Left ventricle myocardium superior (tissue), 1 donor: ENCODE data around the gene TRIP10. TPM values are rescaled to one million over a fixed set of nuclear protein-coding genes. Genes with fewer than 3 reads are reported as not detected.
"Not testable (repeated sequence)": the region's sequence is repeated elsewhere in the genome, so short reads cannot be mapped to it uniquely, and the experiment has no call there.

ENCODE experiments used
- ATAC-seq: fragments of 200-7000 bp; cut with Tn5 transposase; one replicate; pipeline ENCODE4 v1.9.1; 2020; ENCODE audit warnings: mild to moderate bottlenecking, moderate library complexity
- DNase-seq: peaks from one replicate; pipeline ENCODE4 v3.0.0-alpha.2; 2020
- intact Hi-C: fragments of 100-400 bp; cut with micrococcal nuclease; formaldehyde crosslinking; loops from one replicate; pipeline ENCODE4 v1.11.0; 2022
- total RNA-seq: library from RNA; stranded (reverse); fragmentation: NEBNext Ultra II Directional; extraction: Animal tissue kit (Norgen Biotek cat#: 25700); gene quantifications from one replicate; pipeline ENCODE4 v1.2.1, GENCODE V29; 2021
- donor health status: DM: no; HTN: yes; CAD: no; lungs with severe emphysema.

The TRIP10 gene
- total RNA-seq, 1 donor from 2014 or later: 151 TPM

DNA sequence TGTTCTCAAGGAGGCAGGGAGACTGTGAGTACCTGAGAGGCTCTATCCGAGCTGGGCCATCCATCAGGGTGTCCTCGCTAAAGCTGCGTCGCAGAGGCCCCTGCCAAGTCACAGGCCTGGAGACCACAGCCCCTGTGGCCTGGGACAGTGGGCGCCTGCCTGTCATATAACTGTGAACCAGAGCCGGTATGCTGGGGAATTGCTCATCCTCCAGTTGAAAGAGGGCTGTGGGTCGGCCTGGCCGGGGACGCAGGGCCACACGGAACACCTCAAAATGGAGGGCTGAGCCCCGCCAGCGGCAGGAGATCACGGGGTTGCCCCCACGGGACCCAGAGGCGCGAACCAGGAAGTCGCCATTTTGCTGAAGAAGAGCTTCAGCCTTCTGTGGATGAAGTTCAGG, 21.1 kb downstream of the TRIP10 start:
- no peak for DNase-seq
- ATAC-seq: no peak
- intact Hi-C loops: no loop called here

DNA sequence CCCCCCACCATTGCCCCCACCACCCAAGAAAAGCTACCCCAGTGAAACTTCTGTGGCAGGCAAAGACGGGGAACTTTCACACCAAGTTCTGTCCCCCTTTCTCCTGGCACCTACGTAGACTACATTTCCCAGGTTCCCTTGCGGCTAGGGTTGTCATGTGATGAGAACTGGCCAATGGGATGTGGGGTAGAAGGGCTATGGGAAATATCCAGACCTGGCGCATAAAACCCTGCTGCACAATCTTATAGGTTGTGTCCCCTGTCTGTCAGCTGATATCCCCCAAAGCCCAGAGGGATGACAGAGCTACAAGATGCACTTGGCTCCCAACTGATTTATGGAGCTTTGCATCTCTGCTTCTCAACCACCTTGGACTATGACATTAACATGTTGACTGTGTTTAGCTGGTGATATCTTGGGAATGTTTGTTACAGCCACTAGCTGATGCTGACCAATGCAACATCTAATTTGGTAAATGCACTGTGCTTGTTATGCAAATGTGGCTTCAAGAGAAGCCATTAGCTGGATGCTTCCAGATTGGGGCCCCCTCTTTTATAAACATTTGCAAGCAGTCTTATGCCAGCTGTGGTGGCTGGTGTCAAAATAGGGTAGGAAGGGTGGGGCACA, 21.7 kb downstream of the TRIP10 start:
- ATAC-seq (peak; percentile 23), DNase-seq (no peak)
- intact Hi-C loops: no loop called here

DNA sequence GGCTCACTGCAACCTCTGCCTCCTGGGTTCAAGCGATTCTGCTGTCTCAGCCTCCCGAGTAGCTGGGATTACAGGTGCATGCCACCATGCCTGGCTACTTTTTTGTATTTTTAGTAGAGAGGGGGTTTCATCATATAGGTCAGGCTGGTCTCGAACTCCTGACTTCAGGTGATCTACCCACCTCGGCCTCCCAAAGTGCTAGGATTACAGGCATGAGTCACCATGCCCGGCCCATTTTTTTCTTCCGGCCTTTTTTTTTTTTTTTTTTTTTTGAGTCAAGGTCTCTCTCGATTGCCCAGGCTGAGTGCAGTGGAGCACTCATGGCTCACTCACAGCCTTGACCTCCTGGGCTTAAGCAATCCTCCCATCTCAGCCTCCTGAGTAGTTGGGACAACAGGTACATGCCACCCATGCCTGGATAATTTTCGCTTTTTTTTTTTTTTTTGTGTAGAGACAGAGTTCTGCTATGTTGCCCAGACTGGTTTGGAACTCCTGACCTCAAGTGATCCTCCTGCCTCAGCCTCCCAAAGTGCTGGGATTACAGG, 22.8 kb downstream of the TRIP10 start:
- intact Hi-C loops, ATAC-seq, DNase-seq: not testable (repeated sequence)

DNA sequence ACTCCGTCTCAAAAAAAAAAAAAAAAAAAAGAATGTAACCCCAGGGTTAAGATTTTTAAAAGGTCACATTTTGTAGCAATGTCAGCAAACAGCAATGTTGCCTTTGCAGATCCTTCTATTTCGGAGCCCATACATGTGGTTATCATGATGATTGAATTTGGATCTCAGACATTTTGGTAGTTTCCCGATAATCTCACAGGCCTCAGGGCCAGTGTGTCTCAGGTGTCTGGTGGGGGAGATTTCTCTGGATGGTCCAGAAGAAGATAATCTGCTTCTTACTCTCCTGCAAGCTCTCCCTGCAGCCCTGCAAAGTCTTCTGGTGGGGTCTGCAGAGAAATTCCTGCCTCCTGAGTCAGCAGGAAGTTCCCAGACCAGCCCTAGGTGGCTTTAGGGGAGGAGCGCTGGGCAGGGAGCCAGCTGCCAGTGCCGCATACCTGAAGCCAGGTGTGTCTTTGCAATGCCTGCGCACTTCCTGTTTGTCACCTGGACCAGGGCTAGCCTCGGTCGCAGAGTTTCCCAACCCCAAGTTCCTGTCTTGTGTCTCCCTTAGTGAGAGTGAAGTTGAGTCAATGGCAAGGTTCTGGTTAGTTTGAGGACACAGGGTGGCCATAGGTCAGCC, 26.4 kb downstream of the TRIP10 start:
- no peak for DNase-seq
- intact Hi-C loops: no loop called here
- ATAC-seq: no peak

DNA sequence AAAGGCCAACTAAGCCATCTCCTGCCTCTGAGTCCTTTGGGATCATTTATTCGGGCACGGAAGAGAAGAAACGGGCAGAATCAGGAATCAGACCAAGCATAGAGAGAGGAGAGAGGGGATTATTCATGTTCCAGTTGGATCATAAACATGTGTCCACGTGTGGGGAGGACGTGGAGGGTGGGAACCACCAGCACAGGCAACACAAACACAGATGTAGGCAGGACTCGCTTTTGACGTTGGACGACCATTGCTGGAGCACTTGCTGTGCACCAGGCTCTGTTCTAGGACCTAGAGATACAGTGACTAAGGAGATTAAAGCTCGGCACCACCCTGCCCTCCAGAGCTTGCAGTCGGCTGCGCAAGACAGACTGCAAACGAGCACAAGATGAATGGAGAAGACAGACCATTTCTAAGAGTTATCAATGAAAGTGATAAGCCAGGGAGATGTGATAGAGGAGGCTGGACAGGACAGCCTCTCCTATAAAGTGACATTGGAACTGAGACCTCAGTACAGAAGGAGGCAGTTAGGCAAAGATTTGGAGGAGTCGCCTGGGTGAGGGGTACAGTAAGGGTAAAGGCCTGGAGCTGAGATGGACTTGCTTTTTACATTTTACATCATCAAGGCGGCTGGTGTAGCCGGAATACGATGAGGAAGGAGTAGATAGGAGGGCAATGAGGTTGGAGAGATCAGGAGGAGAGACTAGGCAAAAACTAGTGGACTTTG, 27.0 kb downstream of the TRIP10 start:
- DNase-seq (no peak), ATAC-seq (no peak)
- intact Hi-C loops: no loop called here

DNA sequence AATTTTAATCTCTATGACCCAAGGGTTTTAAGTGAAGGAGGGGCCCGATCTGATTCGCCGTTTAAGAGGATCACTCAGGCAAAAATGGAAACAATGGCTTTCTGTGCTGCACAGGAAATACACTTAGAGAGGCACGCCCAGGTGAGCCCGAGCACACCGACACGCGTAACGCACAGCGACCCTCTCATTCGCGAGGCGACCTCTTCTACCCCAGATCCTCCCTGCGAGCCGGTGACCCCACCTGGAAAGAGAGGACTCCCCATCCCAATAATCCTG, 27.5 kb downstream of the TRIP10 start:
- intact Hi-C loops: no loop called here
- ATAC-seq (no peak), DNase-seq (no peak)

DNA sequence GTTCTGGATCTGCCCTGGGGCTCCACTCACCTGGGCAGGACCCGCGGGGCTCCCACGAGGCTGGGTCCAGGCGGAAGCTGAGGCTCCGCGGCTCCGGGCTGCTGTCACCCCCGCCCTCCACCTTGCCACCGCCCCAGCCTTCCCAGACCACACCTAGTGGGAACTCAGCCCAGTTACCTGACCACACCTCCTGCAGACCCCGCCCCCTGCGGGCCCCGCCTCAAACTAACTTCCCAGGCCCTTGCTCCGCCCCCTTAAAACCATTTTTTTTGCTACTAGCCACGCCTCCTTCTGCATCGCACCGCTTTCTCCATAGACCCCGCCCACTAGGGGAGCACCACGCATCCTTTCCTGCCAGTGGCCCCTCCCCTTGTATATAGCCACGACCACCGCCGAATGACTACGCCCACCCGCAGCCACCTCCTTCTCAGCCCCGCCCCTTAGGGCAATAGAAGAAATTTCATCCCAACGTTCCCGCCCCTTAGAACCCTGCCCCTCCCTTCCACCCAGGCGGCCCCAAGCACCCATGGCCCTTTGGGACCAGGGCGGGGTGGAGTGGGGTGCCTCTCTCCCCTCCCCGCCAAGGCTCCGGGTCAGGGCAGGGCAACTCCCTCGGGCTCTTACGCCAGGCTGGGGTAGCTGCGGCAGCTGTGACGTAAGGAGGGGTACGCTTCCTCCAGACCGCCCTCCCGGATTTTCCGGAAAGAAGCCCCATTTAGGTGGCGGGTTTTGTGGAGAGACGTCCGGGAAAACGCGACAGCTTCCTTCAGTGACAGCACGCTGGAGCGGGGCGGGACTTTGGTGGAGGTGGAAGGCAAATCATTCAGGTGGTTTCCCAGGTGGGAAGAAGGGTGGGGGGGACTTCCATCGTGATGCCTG, 28.1 kb downstream of the TRIP10 start, which contains the start of gene SH2D3A:
Gene SH2D3A (minus strand): TSS at position 79 of the 879 bp plus-strand sequence. CDS start 3,687 bp downstream, outside the sequence.
- peak; percentile 69 for DNase-seq
- intact Hi-C loops: no loop called here
- peak; percentile 57 for ATAC-seq

DNA sequence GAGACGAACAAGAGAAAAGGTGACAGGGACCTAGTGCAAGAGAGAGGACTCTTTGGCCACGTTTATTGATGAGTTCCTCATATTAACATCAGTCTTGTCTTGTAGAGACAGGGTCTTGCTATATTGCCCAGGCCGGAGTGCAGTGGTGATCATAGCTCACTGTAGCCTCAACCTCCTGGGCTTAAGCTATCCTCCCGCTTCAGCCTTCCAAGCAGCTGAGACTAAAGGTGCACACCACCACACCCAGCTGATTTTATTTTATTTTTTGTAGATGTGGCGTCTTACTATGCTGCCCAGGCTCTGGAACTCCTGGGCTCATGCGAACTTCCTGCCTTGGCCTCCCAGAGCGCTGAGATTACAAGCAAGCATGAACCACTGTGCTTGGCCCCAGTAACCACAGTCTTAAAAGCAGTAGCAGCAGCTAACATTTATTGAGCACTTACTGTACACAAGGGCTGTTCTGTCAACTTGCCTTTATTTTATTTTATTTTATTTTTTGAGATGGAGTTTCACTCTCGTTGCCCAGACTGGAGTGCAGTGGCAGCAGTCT, 28.8 kb downstream of the TRIP10 start:
- ATAC-seq: no peak
- DNase-seq: no peak
- intact Hi-C loops: no loop called here

DNA sequence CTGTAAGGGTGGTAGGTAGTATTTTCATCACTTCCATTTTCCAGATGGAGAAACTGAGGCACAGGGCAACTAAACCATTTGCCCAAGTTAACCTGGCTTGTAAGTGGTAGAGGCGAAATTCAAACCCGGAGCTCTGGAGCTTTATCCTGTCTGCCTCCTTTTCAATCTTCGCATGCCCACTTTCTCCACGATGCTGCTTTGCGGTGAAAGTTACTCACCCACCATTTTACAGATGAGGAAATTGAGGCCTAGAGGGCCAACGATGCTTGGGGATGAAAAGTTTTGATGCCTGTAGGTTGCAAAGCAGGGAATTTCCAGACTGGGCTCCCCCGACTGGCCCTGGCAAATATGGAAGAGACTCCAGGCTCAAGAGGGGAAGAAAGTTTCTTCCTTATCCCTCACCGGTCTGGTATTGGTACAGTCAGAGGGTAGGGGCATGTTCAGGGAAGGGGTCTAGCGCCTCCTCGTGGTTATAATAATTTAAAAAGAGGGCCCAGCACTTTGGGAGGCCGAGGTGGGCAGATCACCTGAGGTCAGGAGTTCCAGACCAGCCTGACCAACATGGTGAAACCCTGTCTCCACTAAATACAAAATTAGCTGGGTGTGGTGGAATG, 29.6 kb downstream of the TRIP10 start:
- intact Hi-C loops: no loop called here
- ATAC-seq: no peak
- no peak for DNase-seq

DNA sequence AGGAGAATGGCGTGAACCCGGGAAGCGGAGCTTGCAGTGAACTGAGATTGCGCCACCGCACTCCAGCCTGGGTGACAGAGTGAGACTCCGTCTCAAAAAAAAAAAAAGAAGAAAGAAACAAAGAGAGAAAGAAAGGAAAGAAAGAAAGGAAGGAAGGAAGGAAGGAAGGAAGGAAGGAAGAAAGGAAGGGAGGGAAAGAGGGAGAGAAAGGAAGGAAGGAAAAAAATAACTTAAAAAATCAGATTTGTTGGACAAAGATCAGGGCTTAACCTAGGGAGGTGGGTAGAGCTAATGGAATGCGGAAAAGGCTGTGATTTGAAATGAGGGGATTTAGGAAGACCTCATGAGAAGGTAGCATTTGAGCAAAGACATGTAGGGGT, 32.2 kb downstream of the TRIP10 start:
- intact Hi-C loops, DNase-seq, ATAC-seq: not testable (repeated sequence)

DNA sequence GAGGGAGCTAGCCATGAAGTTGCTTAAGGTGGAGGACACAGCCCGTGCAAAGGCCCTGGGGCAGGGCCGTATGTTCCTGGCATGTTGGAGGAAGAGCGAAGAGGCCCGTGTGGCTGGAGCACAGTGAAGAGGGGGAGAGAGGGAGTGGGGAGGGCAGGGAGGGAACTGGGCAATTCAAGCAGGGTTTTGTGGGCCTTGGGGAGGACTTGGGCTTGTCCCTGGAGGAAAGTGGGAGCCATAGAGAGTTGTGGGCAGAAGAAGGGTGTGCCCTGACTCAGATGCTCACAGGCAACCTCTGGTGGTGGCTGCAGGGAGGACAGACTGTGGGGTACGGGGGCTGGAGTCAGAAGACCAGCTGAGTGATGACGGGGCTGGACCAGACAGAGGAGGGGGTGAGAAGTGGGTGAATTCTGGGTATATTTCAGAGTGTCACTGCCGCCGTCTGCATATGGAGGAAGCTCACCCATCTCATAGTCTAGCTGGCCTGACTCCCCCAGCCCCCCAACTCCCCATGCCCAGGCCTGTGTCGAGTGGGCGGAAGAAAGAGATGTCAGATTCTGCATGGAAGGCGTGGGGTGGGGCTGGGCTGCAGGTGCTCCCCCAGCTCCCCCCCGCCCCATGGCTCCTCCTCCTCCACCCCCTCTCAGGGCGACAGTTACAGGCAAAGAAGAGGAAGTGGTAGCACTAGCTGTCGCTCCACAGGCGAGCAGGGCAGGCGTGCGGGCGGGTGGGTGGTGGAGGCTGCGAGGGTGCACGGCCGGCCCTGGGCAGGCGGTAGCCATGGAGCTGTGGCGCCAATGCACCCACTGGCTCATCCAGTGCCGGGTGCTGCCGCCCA, 32.8 kb downstream of the TRIP10 start, which contains the start of gene VAV1:
Gene VAV1 (plus strand): TSS at position 681 of the 838 bp plus-strand sequence. CDS start 100 bp downstream, at position 781.
- intact Hi-C loops: no loop called here
- ATAC-seq: peak; percentile 79
- peak; percentile 70 for DNase-seq

DNA sequence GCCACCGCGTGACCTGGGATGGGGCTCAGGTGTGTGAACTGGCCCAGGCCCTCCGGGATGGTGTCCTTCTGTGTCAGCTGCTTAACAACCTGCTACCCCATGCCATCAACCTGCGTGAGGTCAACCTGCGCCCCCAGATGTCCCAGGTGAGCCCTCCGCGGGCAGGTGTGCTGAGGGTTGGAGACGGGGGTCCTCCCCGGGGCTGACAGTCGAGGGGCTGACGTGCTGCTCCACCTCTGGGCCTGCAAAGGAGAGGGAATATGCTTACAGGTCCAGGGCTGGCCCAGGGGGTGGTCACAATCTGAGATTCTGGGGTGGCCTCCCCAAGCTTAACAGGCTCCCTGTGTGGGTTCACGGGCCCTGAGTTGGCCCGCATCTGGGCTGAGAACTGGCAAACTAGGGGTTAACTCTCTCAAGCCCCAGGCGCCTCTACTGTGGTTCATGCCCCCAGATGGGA, 33.4 kb downstream of the TRIP10 start:
- intact Hi-C loops: no loop called here
- DNase-seq: no peak
- no peak for ATAC-seq

DNA sequence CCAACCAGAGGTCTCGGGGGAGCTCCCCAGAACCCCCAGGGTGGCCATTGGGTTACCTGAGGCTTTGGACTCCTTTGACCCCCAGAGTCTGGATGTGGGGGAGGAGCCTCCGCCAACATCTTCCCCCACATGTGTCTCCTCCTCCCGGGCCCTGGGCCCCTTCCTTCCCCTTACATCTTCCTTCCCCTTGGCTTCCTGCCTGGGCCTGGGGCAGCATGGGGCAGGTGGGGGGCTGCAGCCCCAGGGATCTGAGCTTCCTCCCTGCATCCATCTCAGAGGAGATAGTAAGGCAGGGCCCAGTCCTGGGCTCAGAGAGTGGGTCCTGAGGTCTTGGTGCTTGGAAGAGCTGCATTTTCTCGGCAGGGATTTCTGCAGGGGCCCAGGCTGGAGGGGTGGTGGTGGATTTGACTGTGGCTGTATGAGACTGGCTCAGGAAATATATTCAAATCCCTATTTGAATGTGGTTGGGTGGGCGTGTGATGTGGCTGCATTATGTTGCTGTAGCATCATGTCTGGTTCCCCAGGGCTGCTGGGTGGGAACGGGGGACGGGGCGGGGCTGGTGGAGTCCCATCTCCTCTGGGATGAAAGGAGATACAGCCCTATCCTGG, 33.9 kb downstream of the TRIP10 start:
- peak; percentile 79 for ATAC-seq
- intact Hi-C loops: no loop called here
- peak; percentile 63 for DNase-seq

DNA sequence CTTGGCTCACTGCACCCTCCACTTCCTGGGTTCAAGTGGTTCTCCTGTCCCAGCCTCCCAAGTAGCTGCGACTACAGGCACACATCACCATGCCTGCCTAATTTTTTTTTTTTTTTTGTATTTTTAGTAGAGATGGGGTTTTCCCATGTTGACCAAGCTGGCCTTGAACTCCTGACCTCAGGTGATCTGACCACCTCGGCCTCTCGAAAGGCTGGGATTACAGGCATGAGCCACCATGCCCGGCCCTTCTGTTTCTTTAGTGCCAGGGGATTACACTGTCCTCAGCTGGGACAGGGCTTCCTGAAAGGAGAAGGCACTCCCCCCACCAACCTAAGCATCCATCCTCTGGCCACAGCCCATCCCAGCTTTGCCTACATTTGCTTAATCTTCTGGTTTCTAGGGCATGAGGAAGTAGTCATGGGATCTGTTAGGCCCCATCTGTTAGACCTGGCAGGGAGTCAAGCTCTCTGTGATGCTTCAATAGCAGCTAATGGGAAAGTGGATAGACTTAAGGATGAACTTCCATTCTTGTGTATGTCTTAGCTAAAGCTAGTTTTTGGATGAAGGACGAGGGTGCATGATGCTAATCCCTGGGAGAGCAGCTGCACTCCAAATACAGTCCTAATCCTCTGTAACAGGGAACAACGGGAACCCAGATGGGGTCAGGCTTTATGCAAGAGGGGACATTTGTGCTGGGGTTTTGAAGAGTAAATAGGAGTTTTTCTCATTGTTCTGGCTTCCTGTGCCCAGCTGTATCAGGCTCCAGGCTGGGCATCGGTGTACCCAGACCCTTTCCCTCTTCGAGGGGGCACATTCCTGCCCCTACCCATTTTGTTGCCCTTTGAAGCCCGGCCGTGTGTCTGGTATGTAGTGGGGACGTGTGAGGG, 35.6 kb downstream of the TRIP10 start:
- no peak for DNase-seq
- ATAC-seq: peak; percentile 50
- intact Hi-C loops: no loop called here

DNA sequence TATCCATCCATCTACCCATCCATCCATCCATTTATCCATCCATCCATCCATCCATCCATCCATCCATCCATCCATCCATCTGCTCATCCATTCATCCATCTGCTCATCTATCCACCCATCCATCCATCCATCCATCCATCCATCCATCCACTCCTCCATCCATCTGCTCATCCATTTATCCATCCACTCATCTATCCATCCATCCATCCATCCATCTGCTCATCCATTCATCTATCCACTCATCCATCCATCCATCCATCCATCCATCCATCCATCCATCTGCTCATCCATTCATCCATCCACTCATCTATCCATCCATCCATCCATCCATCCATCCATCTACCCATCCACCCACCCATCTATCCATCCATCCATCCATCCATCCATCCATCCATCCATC, 36.6 kb downstream of the TRIP10 start:
- intact Hi-C loops, DNase-seq, ATAC-seq: not testable (repeated sequence)

DNA sequence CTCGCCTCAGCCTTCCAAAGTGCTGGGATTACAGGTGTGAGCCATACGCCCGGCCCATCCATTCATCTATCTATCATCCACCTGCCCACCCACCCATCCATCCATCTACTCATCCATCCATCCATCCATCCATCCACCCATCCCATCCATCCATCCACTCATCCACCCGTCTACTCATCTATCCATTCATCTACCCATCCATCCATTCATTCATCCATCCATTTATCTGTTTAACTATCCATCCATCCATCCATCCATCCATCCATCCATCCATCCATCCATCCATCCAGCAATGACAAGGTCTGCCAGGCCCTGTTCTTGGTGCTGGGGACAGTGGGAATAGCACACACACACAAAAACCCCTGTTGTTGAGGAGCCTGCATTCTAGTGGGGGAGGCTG, 37.5 kb downstream of the TRIP10 start:
- no peak for DNase-seq
- no peak for ATAC-seq
- intact Hi-C loops: no loop called here
